Central memory CD8-positive, alpha-beta T cell (primary cell): ENCODE data around the gene NOTCH1.

Experiments used
- ATAC-seq: fragments of 150-1000 bp; cut with Tn5 transposase; replicated peaks from 2 replicates; pipeline ENCODE4 v1.10.0; 2022; ENCODE audit warnings: mild to moderate bottlenecking, moderate FRiP score, moderate number of reproducible peaks; ENCODE audit not compliant: poor library complexity, severe bottlenecking; ENCODE audit errors: extremely low read depth
- DNase-seq, 2 donors: peaks; one replicate each; pipeline ENCODE4 v3.0.0; 2021; ENCODE audit warnings: low spot score in 2 of 2
- H3K27ac Mint-ChIP-seq: one replicate; pipeline ENCODE4 v1.8.0; 2022; ENCODE audit warnings: low read depth, mild to moderate bottlenecking, moderate library complexity, mixed read lengths
- H3K27me3 Mint-ChIP-seq: one replicate; pipeline ENCODE4 v1.8.0; 2022; ENCODE audit warnings: mixed read lengths
- H3K36me3 Mint-ChIP-seq: one replicate; pipeline ENCODE4 v1.8.0; 2022; ENCODE audit warnings: mild to moderate bottlenecking, moderate library complexity, mixed read lengths; ENCODE audit not compliant: insufficient read depth
- H3K4me1 Mint-ChIP-seq: one replicate; pipeline ENCODE4 v1.8.0; 2022; ENCODE audit warnings: mixed read lengths
- H3K4me3 Mint-ChIP-seq: one replicate; pipeline ENCODE4 v1.8.0; 2022; ENCODE audit warnings: mild to moderate bottlenecking, moderate library complexity, mixed read lengths
- H3K9me3 Mint-ChIP-seq: one replicate; pipeline ENCODE4 v1.8.0; 2022; ENCODE audit warnings: mixed read lengths

Gene NOTCH1

DNA sequence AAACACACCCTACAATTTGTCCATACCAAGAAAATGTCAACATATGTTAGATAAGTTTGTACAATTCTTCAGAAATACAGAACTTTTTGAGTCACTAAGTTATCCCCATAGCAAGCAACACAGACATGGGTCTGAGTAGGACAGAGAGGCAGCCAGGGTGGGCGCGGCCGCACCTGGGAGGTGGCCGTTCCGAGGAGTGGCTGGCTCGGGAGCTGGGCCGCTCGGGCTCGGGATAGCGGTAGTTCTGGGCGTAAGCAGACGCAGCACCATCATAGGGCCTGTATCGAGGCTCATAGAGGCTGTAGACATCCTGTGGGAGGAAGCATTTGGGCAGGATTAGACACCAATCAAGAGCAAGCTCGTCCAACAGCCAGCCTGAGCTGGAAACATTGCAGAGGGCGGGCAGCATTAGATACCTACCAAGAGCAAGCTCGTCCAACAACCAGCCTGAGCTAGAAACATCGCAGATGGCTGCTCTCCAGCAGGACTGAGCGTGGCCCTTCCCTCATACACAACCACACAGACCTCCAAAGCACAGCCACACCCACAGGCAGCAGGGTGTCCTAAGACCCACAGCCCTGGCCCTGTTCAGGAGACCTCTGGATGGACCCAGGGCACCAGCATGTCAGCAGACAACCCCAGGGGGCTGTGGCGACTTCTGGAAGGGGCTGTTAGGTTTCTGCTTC lies 73.9 kb downstream of the NOTCH1 start:
- Mint-ChIP-seq H3K9me3 (no peaks in the 10 kb centered on the region), H3K27ac (no peak overlapping the region), H3K36me3 (peaks cover 49% of the 10 kb centered on the region), H3K4me3 (no peak overlapping the region), H3K4me1 (peaks cover 9% of the 10 kb centered on the region), H3K27me3 (no peaks in the 10 kb centered on the region)
- no peak for DNase-seq
- ATAC-seq, result no peak

DNA sequence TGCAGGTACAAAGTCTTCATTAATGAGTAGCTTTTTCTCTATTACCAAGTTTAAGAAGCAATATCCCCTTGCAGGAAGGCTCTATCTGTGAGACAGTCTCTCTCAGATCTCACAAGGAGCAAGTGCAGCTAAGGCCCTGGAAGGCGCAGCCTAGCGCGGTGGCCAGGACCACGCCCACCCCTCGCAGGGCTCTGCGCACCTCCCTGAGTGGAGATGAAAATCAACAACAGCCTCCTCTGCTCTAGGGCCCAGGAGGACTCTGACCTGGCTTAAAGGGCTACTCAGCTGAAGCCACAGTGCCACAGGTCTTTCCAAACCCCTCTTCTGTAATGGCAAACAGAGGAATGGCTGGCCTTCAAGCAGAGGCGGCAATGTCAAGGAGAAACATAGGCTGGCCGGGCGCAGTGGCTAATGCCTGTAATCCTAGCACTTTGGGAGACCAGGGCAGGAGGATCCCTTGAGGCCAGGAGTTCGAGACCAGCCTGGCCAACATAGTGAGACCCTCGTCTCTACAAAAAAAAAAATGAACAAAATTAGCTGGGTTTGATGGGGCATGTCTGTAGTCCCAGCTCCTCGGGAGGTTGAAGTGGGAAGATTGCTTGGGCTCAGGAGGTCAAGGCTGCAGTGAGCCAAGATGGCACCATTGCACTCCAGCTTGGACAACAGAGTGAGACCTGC lies 74.9 kb downstream of the NOTCH1 start:
- DNase-seq (no peak), ATAC-seq (no peak)
- Mint-ChIP-seq H3K27ac (peak overlapping the region; percentile 49), H3K9me3 (no peaks in the 10 kb centered on the region), H3K36me3 (peaks cover 52% of the 10 kb centered on the region), H3K4me3 (no peak overlapping the region), H3K4me1 (peaks cover 9% of the 10 kb centered on the region), H3K27me3 (no peaks in the 10 kb centered on the region)

- H3K36me3 Mint-ChIP-seq, result peaks cover 51% of the 10 kb centered on the region
These were observed 75.5 kb downstream of the NOTCH1 start for GRCh38 chr9:136470356-136470755.

GRCh38 chr9:136467766-136468165 lies 78.1 kb downstream of the NOTCH1 start:
- Mint-ChIP-seq H3K9me3 (no peaks in the 10 kb centered on the region), H3K27me3 (no peaks in the 10 kb centered on the region), H3K4me3 (no peak overlapping the region), H3K27ac (no peak overlapping the region), H3K36me3 (peaks cover 62% of the 10 kb centered on the region), H3K4me1 (peaks cover 5% of the 10 kb centered on the region)
- ATAC-seq (no peak), DNase-seq (no peak)

More at GRCh38 chr9:136470356-136470755, 75.5 kb downstream of the NOTCH1 start:
- DNase-seq, result no peak
- ATAC-seq, result no peak
- no peaks in the 10 kb centered on the region for H3K9me3 Mint-ChIP-seq
- no peak overlapping the region for H3K27ac Mint-ChIP-seq
- no peaks in the 10 kb centered on the region for H3K27me3 Mint-ChIP-seq
- no peak overlapping the region for H3K4me3 Mint-ChIP-seq
- H3K4me1 Mint-ChIP-seq, result peaks cover 9% of the 10 kb centered on the region

GRCh38 chr9:136466155-136466541 lies 79.7 kb downstream of the NOTCH1 start:
- Mint-ChIP-seq H3K4me3 (no peak overlapping the region), H3K9me3 (no peaks in the 10 kb centered on the region), H3K36me3 (peaks cover 69% of the 10 kb centered on the region), H3K27me3 (no peaks in the 10 kb centered on the region), H3K27ac (no peak overlapping the region), H3K4me1 (peaks cover 3% of the 10 kb centered on the region)
- ATAC-seq, result no peak
- no peak for DNase-seq

- ATAC-seq (no peak), DNase-seq (no peak)
- no peak overlapping the region for H3K4me3 Mint-ChIP-seq
- H3K36me3 Mint-ChIP-seq, result peaks cover 70% of the 10 kb centered on the region
- H3K4me1 Mint-ChIP-seq, result no peaks in the 10 kb centered on the region
- no peak overlapping the region for H3K27ac Mint-ChIP-seq
- H3K27me3 Mint-ChIP-seq, result no peaks in the 10 kb centered on the region
- no peaks in the 10 kb centered on the region for H3K9me3 Mint-ChIP-seq
These were observed 80.2 kb downstream of the NOTCH1 start for GRCh38 chr9:136465500-136466154.

GRCh38 chr9:136464241-136464640 lies 81.6 kb downstream of the NOTCH1 start:
- Mint-ChIP-seq H3K4me3 (no peak overlapping the region), H3K36me3 (peaks cover 75% of the 10 kb centered on the region)

GRCh38 chr9:136463578-136463977 lies 82.3 kb downstream of the NOTCH1 start:
- DNase-seq (no peak), ATAC-seq (no peak)
- Mint-ChIP-seq H3K9me3 (no peaks in the 10 kb centered on the region), H3K4me1 (no peaks in the 10 kb centered on the region), H3K27me3 (no peaks in the 10 kb centered on the region), H3K4me3 (no peak overlapping the region), H3K27ac (no peak overlapping the region), H3K36me3 (peaks cover 79% of the 10 kb centered on the region)

More at GRCh38 chr9:136464241-136464640, 81.6 kb downstream of the NOTCH1 start:
- Mint-ChIP-seq H3K27ac (no peak overlapping the region), H3K27me3 (no peaks in the 10 kb centered on the region), H3K9me3 (no peaks in the 10 kb centered on the region), H3K4me1 (no peaks in the 10 kb centered on the region)
- ATAC-seq (no peak), DNase-seq (no peak)

DNA sequence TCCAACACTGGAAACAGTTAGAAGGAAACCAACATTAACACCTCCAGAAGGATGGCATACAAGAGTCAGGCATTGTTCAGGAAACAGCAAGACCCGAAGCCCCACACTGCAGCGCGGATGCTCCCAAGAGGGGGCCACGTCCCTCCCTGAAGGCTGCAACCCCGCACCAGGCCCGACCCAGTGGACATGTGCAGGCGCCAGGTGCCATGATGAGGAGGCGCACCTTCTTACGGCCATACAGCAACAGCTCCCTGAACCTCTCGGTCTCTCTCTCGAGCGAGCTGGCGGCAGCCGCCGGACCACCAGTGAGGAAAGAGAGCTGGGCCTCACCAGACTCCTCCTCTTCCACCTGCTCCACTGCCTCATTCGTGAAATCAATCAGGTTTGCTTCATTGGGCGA lies 83.2 kb downstream of the NOTCH1 start:
- Mint-ChIP-seq H3K36me3 (peaks cover 82% of the 10 kb centered on the region), H3K9me3 (no peaks in the 10 kb centered on the region)
- ATAC-seq, result no peak

DNA sequence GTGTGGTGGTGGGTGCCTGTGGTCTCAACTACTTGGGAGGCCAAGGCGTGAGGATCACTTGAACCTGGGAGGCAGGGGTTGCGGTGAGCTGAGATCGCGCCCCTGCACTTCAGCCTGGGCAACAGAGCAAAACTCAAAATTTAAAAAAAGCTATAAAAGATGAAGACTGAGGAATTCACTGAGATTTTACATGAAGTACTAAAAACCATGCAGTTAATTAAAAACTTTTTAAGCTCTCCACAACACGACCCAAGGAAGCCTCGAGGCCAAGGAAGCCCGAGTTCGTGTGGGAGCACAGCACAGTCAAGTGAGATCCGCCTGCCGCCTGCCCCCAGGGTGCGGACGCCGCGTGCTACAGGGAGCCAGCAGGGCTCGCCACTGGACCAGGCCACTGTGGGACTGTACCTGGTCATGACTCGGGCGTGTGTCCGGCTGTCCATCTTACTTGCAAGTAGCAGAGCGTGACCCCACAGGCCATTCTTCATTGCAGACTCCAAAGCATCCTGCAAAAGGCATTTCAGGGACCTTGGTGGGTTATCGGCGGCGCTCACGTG lies 85.0 kb downstream of the NOTCH1 start:
- H3K4me1 Mint-ChIP-seq, result no peaks in the 10 kb centered on the region
- no peaks in the 10 kb centered on the region for H3K9me3 Mint-ChIP-seq
- H3K27ac Mint-ChIP-seq, result no peak overlapping the region
- H3K27me3 Mint-ChIP-seq, result no peaks in the 10 kb centered on the region
- H3K4me3 Mint-ChIP-seq, result no peak overlapping the region
- DNase-seq, result no peak
- H3K36me3 Mint-ChIP-seq, result peaks cover 81% of the 10 kb centered on the region
- no peak for ATAC-seq

More for the DNA sequence above, 83.2 kb downstream of the NOTCH1 start:
- Mint-ChIP-seq H3K27me3 (no peaks in the 10 kb centered on the region), H3K27ac (no peak overlapping the region), H3K4me1 (no peaks in the 10 kb centered on the region), H3K4me3 (no peak overlapping the region)
- no peak for DNase-seq

- no peak for ATAC-seq
- no peaks in the 10 kb centered on the region for H3K9me3 Mint-ChIP-seq
- no peak for DNase-seq
- no peaks in the 10 kb centered on the region for H3K27me3 Mint-ChIP-seq
- H3K36me3 Mint-ChIP-seq, result peaks cover 77% of the 10 kb centered on the region
- H3K27ac Mint-ChIP-seq, result no peak overlapping the region
- H3K4me1 Mint-ChIP-seq, result no peaks in the 10 kb centered on the region
- no peak overlapping the region for H3K4me3 Mint-ChIP-seq
These were observed 86.4 kb downstream of the NOTCH1 start for GRCh38 chr9:136459425-136459824.

GRCh38 chr9:136457326-136457725 lies 88.5 kb downstream of the NOTCH1 start:
- Mint-ChIP-seq H3K4me3 (no peak overlapping the region), H3K9me3 (no peaks in the 10 kb centered on the region), H3K36me3 (peaks cover 78% of the 10 kb centered on the region), H3K4me1 (no peaks in the 10 kb centered on the region), H3K27ac (no peak overlapping the region), H3K27me3 (no peaks in the 10 kb centered on the region)
- DNase-seq (no peak), ATAC-seq (no peak)
